Measurements from ENCODE around the gene AACS.

GRCh38 chr12:125090437-125090836 lies 25.2 kb downstream of the AACS start:
- no peak for TF ChIP-seq POLR2A (IDR thresholded peaks at IDR 0.05; ENCODE audit: low read depth, low read length)
- TF ChIP-seq POLR2AphosphoS5 (IDR thresholded peaks at IDR 0.05; ENCODE audit: low read depth, low read length), result no peak

All from GM12891 (cell line).